NCI-H1092 treated with DMSO at 0.1 percent for 48 hours (cell line): ENCODE data around the gene DUOX2.
"Not testable (repeated sequence)": the region's sequence is repeated elsewhere in the genome, so short reads cannot be mapped to it uniquely, and the experiment has no call there.

Source experiments
- DNase-seq: peaks from one replicate; lab custom pipeline; 2025; lab: John Stamatoyannopoulos, UW

DUOX2 gene

GRCh38 chr15:45138814-45139765, 25.1 kb upstream of the DUOX2 start:
- DNase-seq, result no peak

GRCh38 chr15:45137703-45138102, 23.7 kb upstream of the DUOX2 start:
- DNase-seq, result no peak

GRCh38 chr15:45136378-45136764, 22.4 kb upstream of the DUOX2 start:
- DNase-seq, result no peak

- not testable (repeated sequence) for DNase-seq
Measured at GRCh38 chr15:45135705-45136377, 21.9 kb upstream of the DUOX2 start.

- no peak for DNase-seq
Measured at GRCh38 chr15:45134682-45135604, 21.0 kb upstream of the DUOX2 start.

GRCh38 chr15:45134046-45134445, 20.1 kb upstream of the DUOX2 start:
- no peak for DNase-seq

GRCh38 chr15:45133561-45133920, 19.6 kb upstream of the DUOX2 start:
- DNase-seq, result no peak

- DNase-seq, result no peak
Measured at GRCh38 chr15:45132844-45133560, 19.0 kb upstream of the DUOX2 start.

- DNase-seq, result no peak
Measured at GRCh38 chr15:45131510-45131909, 17.5 kb upstream of the DUOX2 start.

GRCh38 chr15:45130291-45131000, 16.5 kb upstream of the DUOX2 start:
- DNase-seq, result no peak

GRCh38 chr15:45129651-45130129, 15.7 kb upstream of the DUOX2 start, which contains the start of the genes DUOX1 and DUOXA1:
Gene DUOX1, plus strand, starts transcription at chr15:45129994. Its CDS starts 1,973 bp downstream, at chr15:45131967.
Gene DUOXA1, minus strand, starts transcription at chr15:45129879. Its CDS starts 6,865 bp downstream, at chr15:45123014.
- no peak for DNase-seq

- no peak for DNase-seq
Measured at GRCh38 chr15:45128971-45129639, 15.1 kb upstream of the DUOX2 start.

GRCh38 chr15:45126535-45127158, 12.7 kb upstream of the DUOX2 start:
- DNase-seq, result no peak

GRCh38 chr15:45123397-45123796, 9.4 kb upstream of the DUOX2 start:
- no peak for DNase-seq

GRCh38 chr15:45122719-45123118, 8.7 kb upstream of the DUOX2 start:
- DNase-seq, result no peak

- DNase-seq, result no peak
Measured at GRCh38 chr15:45121706-45122417, 7.9 kb upstream of the DUOX2 start.

GRCh38 chr15:45121020-45121419, 7.0 kb upstream of the DUOX2 start:
- DNase-seq, result no peak

GRCh38 chr15:45120081-45120972, 6.4 kb upstream of the DUOX2 start:
- DNase-seq, result no peak
